Stimulated activated CD8-positive, alpha-beta memory T cell treated with anti-CD3 and anti-CD28 coated beads, Interleukin-15, amount 100 ng/mL, for 1 hour (primary cell): ENCODE results near the gene ATP1B4.
"Not testable (repeated sequence)": the region's sequence is repeated elsewhere in the genome, so short reads cannot be mapped to it uniquely, and the experiment has no call there.

Experiments
- DNase-seq: peaks from one replicate; pipeline ENCODE4 v3.0.0-alpha.2; 2020; ENCODE audit warnings: low read depth

ATP1B4 gene

DNA sequence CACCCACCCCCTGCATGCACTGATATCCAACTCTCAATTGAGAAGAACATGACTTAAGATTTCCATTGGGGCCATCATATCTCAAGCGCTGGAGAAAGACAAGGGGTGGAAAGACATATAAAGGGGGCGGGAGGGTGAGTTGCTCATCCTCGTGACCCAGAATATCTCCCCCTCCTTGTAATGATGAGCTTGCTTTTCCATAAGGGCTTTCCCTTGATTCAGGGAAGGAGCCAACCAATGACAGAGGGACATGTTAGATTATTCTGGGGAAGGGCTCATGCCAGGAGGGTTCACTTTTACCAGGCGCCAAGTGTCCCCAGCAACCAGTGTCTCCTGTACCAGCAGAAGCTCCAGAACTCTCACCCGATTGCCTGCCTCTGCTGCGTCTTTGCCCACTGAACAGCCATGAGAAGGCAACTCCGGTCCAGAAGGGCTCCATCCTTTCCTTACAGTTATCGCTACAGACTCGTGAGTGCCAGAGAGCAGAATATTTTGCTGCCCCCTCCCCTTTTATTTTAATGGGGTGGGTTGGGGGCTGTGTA lies at the start of gene ATP1B4:
Gene ATP1B4, plus strand, starts transcription at position 326 of the 542 bp plus-strand sequence. Its CDS starts 80 bp downstream, at position 406.
- no peak for DNase-seq

DNA sequence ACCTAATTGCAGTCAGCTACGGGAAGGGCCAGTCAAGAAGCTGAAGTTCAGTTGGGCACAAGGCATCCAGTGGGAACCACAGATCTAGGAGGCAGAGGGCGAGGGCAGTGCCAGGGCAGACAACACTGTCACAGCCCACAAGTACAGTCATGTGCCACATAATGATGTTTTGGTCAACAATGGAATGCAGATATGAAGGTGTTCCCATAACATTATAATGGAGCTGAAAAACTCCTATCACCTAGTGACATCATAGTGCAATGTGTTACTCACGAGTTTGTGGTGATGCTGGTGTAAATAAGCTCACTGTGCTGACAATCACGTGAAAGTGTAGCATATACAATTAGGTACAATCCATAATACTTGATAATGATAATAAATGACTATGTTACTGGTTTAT lies 46.1 kb upstream of the ATP1B4 start:
- no peak for DNase-seq

DNA sequence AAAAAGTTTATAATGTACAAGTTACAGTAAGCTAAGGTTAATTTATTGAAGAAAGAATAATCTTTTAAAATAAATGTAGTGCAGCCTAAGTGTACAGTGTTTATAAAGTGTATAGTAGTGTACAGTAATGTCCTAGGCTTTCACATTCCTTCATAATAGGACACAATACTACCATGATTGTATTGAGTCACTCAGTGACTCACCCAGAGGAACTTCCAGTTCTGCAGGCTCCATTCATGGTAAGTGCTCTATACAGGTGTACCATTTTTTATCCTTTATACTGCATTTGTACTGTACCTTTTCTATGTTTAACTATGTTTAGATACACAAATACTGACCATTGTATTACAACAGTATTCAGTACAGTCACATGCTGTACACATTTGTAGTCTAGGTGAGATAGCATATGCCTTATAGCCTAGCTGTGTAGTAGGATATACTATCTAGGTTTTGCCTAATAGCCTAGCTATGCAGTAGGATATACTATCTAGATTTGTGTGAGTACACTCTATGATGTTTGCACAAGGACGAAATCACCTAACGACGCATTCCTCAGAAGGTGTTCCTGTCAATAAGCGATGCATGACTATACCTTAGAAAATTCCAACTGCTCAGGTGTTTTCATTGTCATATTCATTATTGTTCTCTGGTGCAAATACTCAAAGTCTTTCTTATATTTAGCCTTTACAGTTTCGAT lies 45.2 kb upstream of the ATP1B4 start:
- DNase-seq = no peak

DNA sequence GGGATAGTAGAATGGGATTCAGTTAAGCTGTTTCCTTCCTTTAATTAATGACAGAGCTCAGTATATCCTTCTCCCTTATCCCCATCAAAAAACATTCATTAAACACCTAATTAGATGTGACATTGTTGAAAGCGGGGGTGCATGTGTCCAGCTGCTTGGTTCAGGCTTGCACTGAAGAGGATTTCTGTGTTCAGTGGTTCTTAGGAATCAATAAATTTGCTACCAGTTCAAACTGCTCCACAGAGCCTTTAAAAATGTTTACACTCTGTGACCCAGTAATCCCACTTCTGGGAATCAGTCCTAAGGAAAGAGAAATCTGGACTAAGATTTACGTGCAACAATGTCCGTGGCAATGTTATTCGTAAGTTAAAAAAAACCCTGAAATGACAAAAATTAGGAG lies 43.5 kb upstream of the ATP1B4 start:
- DNase-seq = no peak

DNA sequence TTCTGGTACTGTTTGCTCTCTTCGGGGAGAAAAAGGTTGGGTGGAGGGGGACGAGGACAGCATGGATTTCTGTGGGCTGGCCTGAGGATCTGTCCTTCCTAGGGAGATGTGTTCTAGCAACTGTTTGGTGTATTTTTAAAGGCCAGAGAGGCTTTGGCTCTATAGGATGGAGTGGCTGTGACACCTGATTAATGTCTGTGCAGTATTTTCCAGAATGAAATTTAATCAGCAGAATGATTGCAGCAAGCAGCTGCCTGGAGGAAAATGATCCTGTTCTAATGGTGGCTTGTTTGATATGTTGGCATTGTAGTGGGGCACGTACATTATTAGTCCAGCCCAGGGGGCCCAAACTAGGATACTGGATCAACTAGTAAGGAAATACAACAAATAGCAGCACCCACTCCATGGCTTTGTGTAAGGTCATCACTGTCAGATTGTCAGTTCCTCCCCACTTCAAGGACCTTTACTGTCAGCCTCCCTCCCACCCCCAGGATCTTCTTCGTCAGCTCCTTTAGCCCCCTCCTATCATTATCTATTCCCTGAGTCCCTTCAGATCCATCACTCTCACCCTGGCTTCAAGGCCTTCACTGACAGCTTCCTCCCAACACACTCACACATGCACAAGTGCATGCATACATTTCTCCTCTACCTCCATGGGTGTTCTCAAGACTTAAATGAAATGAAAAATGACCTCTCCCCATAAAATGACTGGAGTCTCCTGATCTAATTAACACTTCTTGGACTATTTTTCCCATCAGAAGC lies 40.2 kb upstream of the ATP1B4 start:
- DNase-seq = no peak

DNA sequence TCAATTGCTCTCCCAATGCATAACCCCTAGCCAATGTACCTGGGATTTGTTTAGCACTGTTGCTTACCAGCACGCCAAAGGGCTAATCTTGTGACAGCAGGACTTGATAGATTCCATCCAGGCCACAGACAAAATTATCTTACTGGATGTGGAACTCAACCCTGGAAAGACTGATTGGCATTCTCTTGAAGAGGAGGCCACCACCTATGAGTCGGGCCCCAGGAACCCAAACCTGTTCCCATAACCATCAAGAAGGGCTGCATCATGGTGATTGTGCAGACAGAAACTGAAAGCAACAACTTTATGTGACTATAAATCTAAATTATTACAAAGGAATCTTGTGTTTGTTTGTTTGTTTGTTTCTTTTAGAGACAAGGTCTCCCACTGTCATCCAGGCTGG lies 30.8 kb upstream of the ATP1B4 start:
- DNase-seq = no peak

DNA sequence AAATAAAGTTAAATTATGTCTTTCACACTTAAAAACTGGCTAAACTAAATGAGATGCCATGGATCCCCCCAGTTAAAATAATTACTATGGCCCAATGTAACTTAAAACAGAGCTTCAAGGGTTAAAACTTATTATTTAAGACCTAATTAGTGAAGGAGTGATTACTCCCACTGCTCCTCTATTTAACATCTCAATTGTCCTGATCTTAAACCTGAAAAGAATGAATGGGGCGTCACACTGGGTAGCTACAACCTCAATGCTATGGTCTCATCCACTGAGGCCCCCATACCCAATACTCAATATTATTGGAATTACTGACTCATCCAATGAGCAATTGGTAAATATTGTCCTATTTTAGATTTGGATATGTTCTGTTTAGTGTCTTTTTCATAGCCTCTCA lies 29.5 kb upstream of the ATP1B4 start:
- DNase-seq = no peak

DNA sequence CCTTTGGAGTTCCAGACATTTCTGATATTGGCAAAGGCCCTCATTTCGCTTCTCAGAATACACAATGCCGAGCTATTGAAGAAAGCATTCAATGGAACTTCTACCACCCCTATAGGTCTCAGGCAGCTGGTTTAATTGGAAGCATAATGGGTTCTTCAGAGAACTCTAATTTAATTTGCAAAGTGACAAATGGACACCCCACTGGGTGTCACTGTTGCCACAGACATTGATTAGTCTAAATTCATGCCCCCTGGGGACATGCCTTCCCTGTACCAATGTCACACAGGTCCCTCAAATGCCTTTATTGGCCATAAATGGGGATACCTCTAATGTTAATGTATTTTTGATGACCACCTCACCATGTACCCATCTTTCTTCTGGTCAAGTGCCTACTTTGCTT lies 27.7 kb upstream of the ATP1B4 start:
- no peak for DNase-seq

DNA sequence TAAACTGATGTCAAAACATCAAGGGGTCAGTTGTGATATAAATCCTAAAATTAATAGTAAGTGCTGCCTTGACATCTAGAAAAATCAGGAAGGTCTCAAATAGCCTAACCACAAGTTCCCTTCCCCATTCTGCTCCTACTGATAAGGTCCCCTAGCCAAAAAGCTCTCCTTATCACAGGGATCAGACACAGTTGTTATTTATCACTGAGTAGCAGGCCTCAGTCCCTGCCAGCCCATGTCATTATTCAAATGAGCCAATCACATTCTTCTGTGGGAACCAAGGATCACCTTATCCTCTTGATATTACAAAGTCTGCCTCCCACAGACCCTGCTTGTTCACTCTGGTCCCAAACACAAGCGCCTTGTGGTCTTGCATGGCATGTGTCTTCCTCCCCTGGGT lies 27.3 kb upstream of the ATP1B4 start:
- DNase-seq = no peak

DNA sequence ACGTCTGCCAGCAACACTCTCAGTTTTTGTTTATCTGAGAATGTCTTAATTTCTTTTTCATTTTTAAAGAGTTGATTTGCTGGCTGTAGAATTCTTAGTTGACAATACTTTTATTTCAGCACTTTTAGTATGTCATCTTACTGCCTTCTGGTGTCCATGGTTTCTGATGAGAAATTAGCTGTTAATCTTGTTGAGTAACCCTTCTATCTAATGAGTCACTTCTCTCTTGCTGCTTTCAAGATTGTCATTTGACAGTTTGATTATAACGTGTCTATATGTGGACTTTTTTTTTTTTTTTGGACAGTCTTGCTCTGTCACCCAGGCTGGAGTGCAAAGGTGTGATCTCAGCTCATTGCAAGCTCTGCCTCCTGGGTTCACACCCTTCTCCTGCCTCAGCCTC lies 26.6 kb upstream of the ATP1B4 start:
- no peak for DNase-seq

DNA sequence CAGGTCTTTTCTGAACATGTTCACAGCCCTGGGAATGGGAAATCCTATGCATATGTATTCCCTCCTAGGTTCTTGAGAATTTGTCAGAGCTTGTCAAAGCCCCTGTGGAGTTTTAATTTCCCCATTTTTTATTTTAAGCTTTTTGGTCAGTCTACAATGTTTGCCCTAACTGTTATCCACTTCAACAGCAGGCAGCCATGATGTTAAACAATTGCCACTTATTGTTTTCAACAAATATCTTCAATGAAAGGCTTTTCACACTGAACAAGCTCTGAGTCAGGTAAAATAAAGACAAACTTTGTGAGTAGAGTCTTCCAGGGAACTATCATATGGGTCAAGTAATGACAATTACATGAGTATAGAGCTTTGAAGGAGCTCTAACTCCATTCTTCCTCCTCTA lies 25.0 kb upstream of the ATP1B4 start:
- no peak for DNase-seq

DNA sequence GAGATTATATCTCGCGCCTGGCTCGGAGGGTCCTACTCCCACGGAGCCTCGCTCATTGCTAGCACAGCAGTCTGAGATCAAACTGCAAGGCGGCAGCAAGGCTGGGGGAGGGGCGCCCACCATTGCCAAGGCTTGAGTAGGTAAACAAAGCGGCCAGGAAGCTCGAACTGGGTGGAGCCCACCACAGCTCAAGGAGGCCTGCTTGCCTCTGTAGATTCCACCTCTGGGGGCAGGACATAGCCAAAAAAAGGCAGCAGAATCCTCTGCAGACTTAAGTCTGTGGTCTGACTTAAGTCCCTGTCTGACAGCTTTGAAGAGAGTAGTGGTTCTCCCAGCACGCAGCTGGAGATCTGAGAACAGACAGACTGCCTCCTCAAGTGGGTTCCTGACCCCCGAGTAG lies 17.3 kb upstream of the ATP1B4 start:
- DNase-seq = not testable (repeated sequence)

DNA sequence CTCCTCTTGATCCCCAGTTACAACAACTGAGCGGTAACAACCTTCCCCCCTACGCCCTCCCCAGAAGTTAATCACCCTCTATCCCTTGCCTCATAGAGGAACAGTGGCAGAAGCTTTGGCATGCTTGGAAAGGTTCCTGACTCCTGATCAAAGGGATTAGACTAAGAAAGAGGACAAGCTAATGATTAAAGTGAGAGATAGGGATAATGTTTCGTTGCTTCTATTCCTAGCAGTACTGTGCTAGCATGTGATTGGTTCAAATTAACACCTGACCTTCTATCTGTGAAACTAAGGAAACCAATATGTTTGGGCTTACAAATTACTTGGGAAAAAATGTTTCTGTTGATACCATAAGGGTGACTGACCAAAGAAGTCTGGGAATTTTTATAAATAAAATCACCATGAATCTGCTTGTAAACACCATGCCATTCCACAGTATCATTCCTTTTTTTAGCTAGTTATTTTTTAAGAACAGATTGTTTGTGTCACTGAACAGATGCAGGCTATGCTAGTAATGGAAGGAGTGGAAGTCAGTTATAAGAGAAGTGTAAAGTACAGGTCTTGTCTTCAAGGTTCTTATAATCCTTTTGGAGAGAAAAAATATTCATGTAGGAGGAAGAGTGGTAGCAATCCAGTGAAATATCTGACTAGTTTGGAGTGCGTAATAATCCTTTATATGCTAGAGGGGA lies 11.3 kb upstream of the ATP1B4 start:
- no peak for DNase-seq

DNA sequence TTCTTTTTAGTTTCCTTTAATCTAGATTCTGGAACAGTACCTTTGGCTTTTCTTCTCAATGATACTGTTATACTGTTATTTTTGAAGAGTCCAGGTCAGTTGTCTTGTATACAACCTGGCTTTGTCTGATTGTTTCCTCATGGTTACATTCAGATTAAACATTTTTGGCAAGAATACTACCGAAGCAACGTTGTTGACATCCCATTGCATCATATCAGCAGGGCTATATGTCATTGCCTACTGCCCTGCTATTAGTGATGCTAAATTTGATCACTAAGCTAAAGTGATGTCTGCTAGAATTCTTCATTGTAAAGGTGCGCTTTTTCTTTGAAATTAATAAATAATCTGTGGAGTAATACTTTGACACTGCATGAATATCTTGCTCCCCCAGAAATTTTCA lies 5.8 kb upstream of the ATP1B4 start:
- DNase-seq = no peak

DNA sequence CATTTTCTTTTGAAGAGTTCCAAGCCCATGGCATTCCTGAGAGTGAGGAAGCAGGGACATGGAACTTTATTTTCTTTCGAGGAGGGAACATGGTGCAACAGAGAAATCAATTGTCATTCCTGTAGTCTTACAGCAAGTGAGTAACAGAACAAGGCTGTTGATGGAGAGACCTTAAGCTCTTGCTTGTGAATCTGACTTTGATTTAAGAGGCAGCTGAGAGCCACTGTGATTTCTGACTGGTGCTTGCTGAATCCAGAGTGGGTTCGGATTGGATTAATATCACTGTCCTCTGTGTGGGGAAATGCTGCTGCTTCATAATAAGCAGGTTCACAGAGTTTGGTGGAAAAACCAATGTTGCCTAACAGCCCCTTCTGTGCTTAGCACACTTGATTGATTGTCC lies 4.7 kb upstream of the ATP1B4 start:
- DNase-seq = no peak

DNA sequence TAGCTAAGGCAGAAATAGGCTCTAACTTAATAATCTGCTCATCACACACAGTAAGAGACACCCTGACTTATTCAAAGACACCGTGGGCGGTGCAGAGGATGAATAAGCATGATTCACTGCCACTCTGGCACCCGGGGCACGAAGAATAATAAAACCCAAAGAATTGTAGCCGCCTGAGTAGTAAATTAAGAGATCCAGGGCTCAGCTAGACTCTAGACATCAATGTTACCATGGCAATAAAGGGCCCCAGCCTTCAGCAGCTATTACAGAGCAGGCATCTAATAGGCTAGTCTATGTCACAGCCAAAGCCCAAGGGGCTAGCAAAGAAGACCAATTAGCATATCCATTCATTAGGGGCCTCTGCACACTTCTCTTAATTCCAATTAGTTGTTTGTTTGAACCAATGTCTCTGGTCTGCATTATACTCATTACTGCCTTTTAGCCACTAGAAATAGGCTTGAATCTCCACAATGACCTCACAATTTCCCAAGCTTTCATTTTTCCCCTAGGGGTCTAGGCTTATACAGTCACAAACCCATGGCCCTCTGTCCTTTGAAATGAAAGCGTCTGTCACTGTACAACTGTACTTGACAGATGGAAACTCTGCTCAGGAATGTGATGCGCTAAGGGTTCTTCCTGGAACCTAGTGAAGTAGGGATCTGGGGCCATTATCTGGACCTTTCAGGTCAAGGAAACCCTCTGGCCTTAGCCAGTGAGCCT lies 3.0 kb upstream of the ATP1B4 start:
- no peak for DNase-seq

DNA sequence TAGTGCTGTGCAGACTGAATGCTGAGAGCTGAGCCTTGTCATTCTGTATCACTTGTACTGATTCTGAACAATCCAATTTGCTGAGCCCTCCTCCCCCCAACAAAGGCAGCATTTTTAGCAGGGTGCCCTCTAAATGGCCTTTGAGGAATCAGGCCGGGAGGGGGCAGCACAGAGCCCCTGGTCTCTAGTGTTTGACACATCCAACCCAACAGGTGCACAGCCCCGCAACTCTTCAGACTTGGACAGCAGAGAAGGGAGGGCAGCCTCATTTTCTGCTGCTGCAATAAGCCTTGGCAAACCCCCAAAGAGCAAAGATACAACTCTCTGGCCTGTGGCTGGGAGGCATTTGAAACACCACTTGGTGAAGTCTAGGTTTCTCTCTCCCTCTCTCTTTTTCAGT lies 3.4 kb downstream of the ATP1B4 start:
- DNase-seq = peak; percentile 14

DNA sequence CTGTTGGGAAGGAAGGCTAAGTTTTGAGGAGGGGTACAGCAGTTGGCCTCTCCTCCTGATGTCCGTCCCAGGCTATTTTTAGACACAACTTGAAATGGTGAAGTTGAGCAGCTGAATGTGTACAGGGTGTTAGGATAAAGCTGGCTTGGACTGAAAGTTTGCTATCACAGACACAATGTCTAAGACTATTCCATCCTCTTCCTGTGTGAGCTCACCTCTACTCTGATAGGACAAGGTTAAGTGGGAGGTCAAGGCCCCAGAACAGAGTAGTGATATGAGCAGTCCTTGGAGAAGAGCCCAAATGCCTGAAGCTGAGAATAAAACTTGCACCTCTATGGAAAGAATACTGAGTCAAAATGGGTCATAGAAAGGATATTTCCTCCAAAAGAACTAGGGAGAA lies 4.1 kb downstream of the ATP1B4 start:
- no peak for DNase-seq

DNA sequence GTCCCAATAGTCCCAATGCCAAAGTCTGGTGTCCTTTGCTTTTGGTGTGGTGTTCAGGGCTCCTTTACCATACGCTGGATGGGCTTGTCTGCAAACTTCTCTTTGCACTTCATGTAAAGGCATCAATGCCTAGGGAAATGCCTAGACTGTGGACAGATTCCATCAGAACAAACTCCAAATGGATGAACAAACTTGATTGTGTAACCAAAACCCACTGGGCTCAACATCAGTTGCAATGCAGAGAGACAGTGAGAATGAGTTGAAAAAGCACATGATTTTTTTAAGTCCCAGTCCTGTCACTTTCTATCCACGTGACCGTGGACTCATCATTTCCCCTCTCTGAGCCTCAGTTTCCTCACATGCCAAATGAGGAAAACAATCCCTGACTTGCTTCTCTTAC lies 4.9 kb downstream of the ATP1B4 start:
- no peak for DNase-seq

DNA sequence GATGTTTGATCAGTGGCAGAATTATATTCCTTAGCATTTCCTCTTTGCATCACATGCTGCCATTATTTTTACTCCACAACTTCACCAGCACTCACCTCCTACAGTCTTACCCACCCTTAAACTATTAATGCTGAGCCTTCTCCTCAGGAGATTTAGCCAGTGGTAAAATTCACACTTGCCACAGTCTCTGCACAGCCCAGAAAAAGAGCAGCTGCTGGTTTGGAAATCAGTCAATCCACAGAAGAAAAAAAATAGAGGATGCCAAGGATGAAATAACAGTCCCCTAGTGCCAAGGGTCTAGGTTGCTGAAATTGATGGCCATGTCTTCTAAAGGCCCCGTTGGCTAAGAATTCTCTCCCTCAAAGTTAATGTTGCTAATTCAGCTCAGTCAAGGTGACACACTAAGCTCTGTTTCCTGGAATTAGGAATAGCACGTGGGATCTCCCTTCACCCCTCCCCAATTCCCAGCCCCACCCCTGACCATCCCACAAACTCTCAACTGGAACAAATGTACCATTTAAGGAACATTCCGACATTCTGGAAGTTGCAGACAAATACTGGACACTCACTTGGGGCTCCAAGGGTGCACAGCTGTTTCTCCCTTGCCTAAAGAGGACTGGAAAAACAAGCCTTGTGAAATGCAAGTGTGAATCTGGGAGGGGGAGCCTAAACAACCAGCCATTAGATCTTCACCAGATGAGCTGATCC lies 5.7 kb downstream of the ATP1B4 start:
- DNase-seq = no peak

DNA sequence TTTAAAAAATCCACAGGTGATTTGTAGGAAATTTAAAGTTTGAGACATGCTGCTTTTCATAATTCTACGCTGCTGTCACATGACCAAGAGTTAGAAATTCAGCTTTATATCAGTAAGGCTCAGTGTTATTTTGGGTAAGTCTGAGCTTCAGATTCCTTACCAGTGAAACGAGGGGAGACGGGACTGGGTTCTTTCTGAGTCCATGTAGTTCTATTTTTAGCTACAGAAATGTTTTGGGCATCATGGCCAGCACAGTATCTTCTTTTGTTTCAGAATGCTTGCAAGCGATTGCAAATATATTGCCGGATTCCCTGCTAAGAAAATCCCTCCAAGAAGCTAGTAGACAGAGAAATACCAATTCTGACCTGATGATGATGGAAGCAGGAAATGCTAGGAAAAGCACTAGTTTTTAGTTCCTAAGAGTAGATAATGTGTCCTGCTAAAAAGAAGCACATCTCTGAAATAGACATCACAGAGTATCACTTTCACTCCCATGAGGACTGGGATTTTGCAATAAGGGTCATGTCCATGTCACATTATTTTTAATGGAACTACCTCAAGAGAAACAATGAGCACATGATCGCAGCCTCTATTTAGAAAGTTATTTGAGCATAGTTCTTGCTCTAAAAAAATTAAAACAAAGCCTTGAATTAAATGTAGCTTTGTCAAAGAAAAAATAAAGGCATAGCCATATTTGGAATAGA lies 10.9 kb downstream of the ATP1B4 start:
- no peak for DNase-seq
